ENCODE measurements around the gene TMEM269.

The TMEM269 gene

DNA sequence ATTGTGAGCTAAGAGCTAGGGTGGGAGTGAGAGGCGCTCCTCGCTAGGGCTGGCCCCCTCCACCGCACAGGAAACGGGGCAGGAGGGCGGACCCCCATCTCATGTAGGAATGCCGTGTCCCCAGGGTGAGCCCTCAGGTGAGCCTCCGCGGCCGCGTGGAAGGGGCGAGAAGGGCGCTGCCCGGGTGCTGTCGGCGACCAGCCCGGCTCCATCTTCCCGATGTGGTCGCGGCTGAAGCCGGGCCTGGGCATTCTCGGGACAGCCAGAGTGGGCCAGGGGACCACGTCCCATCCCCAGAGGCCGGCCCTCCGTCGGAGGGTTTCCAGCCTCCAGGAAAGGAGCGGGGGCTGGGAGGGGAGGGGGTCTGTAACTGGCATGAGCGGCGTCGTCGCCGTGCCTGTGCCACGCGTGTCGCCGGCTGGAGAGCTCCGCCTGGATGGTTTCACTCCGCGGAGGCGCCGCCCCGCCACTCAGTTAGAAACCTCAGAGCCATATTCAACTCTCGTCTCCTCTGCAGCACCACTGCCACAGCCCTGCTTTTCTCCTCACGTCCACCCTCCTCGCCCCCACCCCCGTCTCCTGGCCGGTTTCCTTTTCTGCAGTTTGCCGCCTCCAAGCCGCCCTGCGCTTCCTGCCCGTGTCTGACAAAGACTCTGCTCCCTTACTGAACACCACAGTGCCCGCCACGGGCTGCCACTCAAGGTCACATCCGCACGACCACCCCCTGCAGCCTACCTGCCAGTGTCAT, at the start of gene TMEM269:
Gene TMEM269 (plus strand): TSS at position 46 of the 748 bp plus-strand sequence. CDS start 4,903 bp downstream, outside the sequence.
- DNase-seq (ENCODE audit: low read depth in 2 of 2), result peak in 1 of 2 donors; percentile 17

DNA sequence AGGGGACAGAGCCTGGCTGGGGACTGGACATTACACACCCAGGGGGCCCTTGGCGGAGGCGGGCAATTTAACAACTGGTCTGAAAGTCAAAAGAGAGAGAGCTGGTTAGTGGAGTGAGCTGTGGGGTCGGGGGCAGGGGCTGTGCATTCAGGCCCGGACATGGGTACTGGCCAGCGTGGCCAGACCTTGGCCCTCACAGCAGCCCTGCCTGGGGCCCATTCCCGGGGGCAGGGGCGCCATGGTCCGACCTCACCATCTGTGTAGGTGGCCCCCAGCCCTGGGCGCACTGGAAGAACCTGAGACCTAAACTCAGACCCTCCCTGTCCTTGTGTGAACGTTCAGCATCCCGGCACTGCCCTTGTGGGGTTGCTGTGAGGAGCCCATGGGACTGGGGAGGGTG, 49.7 kb upstream of the TMEM269 start:
- DNase-seq (ENCODE audit: low read depth in 2 of 2), result no peak

DNA sequence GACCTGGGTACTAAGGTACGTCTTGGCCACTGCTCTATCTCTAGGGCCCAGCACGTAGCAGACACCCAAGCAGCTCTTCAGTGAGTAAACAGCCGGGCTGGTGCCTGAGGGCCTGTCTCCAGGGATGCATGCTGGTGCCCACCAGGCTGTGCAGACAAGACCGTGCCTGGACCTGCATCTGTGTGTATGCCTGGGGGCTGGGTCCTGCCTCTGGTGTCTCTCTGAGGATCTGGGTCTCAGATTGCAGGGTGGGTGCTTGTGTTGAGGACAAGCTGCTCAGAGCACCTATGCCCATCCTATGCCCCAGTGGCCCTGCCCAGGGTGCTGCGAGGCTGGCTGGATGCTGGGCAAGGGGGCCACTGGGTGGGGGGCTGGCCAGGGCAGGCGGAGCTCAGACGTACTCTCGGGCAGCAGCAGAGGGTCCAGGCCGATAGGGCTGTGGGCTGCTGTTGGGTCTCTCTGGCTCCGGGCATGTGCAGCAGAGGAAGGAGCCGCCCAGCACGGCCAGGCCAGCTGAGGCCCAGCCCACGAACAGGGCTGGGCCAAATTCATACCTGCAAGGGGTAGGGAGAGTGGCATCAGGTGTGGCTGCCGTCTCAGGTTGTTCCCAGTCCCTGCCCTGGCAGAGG, 49.2 kb upstream of the TMEM269 start:
- no peak for DNase-seq (ENCODE audit: low read depth in 2 of 2)

- DNase-seq (ENCODE audit: low read depth in 2 of 2), result no peak
Measured at GRCh38 chr1:42736152-42736551, 48.6 kb upstream of the TMEM269 start.

DNA sequence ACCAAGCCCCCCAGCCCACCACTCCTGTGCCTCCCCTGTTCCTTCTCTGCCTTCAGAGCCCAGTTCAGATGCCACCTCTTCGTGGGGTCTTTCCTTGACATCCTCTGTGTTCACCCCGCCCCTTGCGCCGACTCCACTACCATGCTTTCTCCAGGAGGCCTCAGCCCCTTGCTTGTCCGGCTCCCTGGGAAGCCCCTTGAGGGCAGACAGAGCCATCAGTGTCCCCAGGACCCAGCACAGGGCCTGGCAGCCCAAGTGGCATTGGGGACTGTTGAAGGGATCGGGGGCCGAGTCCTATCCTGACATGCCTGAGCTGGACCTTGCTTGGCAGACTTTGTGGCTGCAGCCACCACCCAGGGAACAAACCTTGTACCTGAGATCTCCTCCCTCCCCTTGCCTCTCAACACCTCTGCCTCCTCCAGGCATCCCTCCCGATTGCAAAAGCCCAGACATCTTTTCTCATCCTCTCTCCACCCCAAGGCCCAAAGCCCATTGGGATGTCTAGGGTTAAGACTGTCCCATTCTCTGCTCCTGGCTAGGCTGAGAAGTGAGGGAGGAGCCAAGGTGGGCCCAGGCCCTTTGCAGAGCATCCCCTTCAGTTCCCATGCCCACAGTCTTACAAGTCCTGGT, 48.1 kb upstream of the TMEM269 start:
- no peak for DNase-seq (ENCODE audit: low read depth in 2 of 2)

GRCh38 chr1:42737257-42737656, 47.5 kb upstream of the TMEM269 start:
- DNase-seq (ENCODE audit: low read depth in 2 of 2), result no peak

DNA sequence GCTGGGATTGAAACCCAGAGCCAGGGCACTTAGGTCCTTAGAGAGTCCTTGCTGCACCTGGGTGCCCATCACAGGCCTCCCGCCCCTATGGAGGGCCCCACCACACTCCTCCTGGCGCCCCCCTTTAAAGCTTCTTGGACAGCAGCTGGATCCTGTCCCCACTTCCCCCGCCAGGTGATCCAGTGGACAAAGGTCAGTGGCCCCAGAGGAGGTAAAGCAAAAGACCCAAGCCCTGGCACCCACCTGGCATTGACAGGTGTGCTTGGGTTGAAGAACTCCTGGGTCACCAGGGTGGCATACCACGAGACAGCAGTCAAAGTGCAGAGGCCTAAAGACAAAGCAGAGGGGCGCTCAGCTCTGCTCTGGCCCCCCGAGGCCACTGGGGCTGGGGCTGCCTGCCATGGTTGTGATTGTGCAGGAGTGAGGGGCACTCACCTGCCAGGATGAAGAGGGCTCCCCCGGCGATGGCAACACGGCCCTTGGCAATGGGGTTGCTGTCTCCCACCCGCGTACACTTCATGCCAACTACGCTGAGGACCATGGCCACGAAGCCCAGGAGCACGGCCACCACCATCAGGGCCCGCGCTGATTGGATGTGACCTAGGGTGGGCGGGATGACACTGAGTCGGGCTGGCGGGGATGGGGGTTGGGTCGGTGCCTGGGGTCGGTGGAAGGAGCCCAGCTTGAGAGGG, 46.7 kb upstream of the TMEM269 start:
- no peak for DNase-seq (ENCODE audit: low read depth in 2 of 2)

DNA sequence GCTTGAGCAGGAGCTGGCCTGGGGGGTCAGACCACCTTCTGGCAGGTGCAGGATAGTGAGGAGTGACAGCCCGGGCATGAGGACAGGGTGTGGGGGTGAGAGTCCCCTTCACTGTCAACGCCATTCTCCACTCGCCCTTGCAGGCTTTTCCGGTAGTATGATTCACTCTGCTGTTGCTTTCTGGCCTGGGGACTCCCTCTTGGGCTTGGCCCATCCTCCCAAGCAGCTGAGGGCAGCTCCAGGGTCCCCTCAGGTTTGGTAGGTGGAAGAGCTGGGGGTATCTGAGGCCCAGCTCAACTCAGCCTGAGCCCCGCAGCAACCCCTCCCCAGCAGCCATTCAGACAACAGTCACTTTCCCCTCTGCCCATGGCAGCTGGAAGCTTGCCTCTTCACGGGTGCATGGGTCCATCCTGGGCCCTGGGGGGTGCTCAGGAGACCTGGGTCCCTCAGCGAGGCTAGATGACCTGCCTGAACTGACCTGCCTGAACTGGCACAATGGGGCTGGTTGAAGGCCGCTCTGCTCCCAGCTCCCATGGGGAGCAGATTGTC, 46.0 kb upstream of the TMEM269 start:
- no peak for DNase-seq (ENCODE audit: low read depth in 2 of 2)

DNA sequence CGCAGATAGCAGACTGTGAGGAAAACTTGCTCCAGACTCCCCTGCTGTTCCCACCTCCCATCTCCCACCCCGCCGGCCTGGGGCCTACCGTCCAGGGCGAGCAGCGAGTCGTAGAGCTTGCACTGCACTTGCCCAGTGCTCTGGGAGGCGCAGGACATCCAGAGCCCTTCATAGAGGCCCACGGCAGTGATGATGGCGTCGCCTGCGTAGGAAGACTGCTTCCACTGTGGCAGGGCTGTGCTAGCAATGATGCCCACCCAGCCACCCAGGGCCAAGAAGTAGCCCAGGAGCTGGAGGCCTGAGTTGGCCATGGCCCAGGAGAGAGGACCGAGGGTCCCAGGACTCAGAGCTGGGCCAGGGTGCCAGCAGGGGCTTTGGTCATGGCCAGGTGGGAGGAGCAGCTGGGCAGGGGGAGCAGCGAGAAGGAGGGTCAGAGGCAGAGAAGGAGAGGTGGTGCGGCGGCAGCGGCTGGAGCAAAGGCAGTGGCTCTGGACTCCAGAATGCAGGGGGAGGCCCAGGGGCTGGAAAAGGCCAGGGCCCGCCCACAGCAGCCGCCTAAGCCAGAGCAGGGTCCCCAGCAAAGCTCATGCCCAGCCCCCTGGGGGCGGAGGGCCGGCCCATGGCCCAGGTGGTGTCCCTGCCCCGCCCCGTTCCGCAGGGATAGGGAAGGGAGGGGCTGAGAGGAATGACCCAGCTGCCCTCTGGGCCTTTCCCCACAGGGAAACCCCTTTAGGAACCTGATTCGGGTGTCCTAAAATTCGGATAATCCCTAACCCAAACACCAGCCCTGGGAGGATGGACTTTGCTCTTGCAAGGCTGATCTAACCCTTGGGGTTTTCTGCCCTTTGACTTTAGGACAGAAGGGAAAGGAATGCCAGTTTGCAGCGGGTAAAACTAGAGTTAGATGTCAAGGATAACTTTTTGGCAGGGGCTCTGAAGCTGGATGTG, 44.8 kb upstream of the TMEM269 start, which contains the start of gene CLDN19:
Gene CLDN19 (minus strand): TSS at position 484 of the 948 bp plus-strand sequence. CDS start 173 bp downstream, at position 311.
- no peak for DNase-seq (ENCODE audit: low read depth in 2 of 2)

GRCh38 chr1:42740851-42741580, 43.8 kb upstream of the TMEM269 start:
- no peak for DNase-seq (ENCODE audit: low read depth in 2 of 2)

DNA sequence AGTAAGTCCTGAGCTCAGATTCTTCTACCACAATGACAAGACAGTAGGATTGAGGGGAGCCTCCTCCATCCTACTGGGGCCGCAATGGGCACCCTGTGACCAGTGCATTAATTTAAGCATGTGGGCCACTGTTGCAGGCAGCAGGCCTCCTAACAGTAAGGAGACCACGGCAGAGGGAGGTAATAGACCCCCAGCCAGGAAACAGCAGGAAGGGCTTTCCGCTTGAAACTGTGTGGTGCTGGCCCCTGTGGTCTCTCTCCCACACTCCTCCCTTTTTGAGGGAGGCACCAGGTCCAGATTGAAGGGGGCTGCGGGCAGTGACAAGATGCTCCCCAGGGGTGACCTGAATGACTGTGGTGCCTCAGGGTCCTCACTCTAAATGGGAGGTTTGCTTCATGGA, 43.1 kb upstream of the TMEM269 start:
- no peak for DNase-seq (ENCODE audit: low read depth in 2 of 2)

DNA sequence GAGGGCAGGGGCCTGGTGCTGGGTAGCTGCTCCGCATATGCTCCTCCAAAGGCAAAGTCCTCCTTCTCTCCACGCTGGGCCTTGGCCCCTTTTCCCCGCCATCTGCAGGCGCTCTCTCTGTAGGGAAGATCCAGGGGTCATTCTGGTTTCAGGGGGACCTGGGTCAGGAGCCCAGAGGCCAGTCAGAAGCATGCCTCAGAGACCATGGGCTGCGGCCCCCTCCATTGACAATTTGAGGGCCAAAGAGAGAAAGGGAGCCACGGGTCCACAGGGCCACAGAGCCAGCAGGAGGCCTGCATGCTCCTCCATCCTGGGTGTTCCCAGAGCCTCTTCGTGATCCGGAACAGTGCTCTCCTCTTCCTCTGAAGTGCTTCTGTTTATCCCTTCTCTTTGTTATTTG, 42.6 kb upstream of the TMEM269 start:
- no peak for DNase-seq (ENCODE audit: low read depth in 2 of 2)

- no peak for DNase-seq (ENCODE audit: low read depth in 2 of 2)
Measured at GRCh38 chr1:42742617-42743316, 42.0 kb upstream of the TMEM269 start.

- DNase-seq (ENCODE audit: low read depth in 2 of 2), result no peak
Measured at GRCh38 chr1:42743317-42744147, 41.3 kb upstream of the TMEM269 start.

DNA sequence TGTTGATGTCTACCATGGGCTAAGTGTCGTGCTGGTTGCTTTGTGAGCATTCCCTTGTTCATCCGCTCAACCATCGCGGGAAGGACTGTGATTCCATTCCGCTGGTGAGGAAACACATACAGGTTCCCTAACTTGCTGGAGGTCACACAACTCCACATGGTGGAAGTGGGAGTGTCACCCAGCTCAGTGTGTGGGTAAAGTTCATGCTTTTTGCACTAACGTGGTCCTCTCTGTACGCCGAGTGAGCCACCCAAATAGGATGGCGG, 40.7 kb upstream of the TMEM269 start:
- no peak for DNase-seq (ENCODE audit: low read depth in 2 of 2)

DNA sequence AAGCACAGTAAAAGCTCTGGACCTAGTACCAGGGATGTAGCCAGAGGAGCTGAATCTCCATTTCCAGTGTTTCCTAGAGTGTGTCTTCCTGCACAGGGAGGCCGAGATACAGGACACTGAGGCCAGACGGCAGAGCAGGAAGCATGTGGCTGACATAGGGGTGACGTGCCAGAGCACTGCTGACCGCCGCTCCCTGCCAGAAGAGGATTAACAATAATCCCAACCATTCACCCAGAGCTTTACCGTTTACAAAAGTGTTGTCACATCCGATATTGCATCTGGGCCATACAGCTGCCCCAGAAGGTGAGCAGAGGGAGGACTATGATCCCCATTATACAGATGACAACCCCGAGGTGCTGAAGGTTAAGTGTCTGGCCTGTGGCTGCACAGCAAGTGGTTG, 38.9 kb upstream of the TMEM269 start:
- no peak for DNase-seq (ENCODE audit: low read depth in 2 of 2)

GRCh38 chr1:42746436-42747105, 38.2 kb upstream of the TMEM269 start:
- DNase-seq (ENCODE audit: low read depth in 2 of 2), result no peak

DNA sequence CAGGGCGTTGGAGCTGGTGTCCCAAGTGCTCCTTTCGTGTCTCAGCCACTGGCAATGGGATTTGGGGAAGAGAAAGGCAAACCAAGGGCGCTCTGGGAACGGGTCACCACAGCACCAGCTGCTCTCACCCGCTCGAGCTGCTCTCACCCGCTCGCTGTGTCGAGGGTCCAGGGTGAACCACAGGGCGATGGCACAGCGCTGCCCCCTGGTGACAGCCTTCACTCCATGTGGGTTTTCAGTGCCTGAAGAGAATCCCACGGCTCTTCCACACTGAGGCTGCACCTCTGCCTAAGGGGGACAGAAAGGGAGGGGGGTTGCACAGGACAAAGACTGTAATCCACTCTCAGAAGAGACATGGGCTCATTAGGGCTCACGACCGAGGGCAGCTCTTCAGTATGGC, 37.7 kb upstream of the TMEM269 start:
- DNase-seq (ENCODE audit: low read depth in 2 of 2), result peak in 1 of 2 donors; percentile 17
